GM12872 (cell line): Measurements from ENCODE around the gene CGGBP1.

Experiments used
- CTCF ChIP-seq: IDR thresholded peaks from 3 replicates; pipeline ENCODE4 v1.5.1; 2011; ENCODE audit warnings: low read depth, mild to moderate bottlenecking, low read length, moderate library complexity; ENCODE audit not compliant: insufficient read depth

The CGGBP1 gene

DNA sequence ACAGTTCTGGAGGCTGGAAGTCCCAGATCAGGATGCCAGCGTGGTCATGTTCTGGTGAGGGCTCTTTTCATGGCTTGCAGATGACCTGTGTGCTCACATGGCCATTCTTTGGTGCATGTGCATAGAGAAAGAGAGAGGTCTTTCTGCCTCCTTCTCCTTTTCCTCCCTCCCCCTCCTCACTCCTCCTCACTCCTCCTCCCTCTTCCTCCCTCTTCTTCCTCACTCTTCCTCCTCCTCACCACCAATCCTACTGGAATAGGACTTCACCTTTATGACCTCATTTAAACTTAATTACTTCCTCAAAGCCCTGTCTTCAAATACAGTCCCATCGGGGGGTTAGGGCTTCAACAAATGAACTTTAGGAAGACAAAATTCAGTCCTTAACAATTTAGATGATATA is 24.0 kb upstream of the CGGBP1 start:
- no peak for TF ChIP-seq CTCF

- TF ChIP-seq CTCF: no peak
Measured at GRCh38 chr3:88078932-88079331, 20.1 kb upstream of the CGGBP1 start.

DNA sequence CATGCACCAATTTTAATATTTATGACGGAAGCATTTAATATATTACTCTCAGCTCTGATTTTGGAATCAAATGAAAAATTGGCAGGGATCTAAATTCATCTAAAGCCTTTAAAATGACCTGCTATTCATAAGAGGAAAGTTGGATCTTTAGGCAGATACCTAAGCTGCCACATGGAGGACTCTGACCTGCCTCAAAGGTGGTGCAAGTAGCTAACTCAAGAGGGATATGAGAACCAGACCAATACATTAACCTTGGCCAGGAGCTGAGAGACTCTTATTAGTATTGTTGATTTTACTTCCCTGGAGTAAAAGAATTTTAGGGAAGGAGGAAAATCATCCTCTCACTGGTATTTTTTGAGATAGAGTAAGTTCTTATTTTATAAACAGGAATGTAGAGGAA is 17.9 kb upstream of the CGGBP1 start:
- TF ChIP-seq CTCF: no peak

DNA sequence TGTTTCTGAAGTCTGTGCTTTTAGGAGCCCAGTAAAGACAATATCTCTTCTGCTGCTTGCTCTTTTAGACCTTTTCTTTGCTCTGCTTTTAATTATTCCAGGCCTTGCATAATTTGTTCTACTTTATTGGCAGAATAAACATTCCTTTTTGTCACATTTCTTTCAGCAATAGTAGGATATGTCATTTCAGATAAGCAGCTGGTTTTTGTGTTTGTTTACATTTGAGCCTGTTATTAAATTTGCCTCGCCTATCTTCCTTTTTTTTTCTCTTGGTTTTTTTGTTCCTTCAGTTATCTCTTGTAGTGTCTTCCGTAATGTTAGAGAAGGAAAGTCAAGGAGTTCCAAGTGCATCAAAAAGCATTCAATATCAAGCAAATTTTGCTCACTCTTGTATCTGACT is 16.7 kb upstream of the CGGBP1 start:
- TF ChIP-seq CTCF: no peak

- no peak for TF ChIP-seq CTCF
Measured at GRCh38 chr3:88075072-88075471, 16.3 kb upstream of the CGGBP1 start.

GRCh38 chr3:88061746-88062145 is 2.9 kb upstream of the CGGBP1 start:
- no peak for TF ChIP-seq CTCF

- no peak for TF ChIP-seq CTCF
Measured at GRCh38 chr3:88059380-88060170, 770 bp upstream of the CGGBP1 start.
